HG02678 (cell line): ENCODE measurements around the gene LOX.

Experiments used
- ATAC-seq: cut with Tn5 transposase; IDR thresholded peaks from one replicate; pipeline ENCODE4 v1.9.1; 2021; ENCODE audit warnings: mild to moderate bottlenecking, moderate library complexity; ENCODE audit not compliant: unreplicated experiment

The LOX gene

DNA sequence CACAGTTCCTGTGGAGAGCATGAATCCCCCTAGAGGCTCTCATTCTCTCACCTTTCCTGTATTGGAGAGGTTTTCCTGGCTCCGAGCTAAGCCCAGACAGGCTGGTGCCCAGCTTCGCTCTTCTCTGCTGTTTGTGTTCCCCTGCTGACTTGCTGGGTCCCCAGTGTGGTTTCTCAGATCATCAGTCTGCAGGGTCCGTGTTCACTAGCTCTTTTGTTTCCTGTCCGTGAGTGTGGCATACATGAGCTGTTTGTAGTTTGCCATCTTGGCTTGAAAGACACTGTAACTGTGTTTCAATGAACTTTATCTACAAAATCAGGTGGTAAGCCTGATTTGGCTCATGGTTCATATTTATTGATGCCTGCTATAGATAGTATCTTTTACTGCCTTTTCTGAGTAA, 23.8 kb downstream of the LOX start:
- ATAC-seq, result no peak

DNA sequence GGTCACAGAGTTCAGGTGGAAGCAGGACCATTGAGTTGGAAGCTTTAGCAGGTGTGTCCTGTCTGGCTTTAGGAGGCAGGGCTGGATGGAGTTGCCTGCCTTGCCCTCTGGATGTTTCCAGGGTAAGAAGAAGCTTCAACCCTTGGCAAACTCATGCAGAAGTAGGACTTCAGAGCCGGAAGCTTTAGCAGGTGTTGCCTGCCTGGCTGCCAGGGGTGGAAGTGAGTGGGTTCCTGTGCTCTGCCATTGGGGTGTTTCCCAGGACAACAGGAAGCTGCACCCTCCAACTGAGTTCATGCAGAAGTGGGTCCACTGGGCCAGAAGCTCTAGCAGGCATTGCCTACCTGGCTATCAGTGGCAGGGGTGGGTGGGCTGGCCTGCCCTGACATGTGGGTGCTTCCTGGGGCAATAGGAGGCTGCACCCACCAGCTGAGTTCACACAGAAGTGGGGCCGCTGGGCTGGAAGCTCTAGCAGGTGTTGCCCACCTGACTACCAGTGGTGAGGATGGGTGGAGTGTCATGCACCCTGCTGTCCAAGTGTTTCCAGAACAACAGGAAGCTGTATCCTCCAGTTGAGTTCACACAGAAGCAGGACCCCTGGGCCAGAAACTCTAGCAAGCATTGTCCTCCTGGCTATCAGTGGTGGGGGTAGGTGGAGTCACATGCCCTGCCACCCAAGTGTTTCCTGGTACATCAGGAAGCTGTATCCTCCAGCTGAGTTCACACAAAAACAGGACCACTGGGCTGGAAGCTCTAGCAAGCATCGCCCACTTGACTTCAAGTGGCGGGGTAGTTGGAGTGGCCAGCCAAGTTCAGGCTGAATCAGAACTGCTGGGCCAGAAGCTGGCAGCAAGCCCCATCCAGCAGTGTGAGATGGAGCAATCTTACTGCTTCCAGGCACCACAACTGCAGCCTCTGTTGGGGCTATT, 24.6 kb downstream of the LOX start:
- ATAC-seq, result no peak

DNA sequence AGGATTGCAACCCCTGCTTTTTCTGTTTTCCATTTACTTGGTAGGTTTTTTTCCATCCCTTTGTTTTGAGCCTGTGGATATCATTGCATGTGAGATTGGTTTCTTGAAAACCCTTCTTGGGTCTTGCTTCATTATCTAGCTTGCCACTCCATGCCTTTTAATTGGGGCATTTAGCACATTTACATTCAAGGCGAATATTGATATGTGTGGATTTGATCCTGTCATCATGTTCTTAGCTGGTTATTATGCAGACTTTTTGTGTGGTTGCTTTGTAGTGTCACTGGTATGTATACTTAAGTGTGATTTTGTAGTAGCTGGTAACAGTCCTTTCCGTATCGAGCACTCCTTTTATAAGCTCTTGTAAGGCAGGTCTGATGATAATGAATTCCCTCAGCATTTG, 26.5 kb downstream of the LOX start:
- ATAC-seq, result no peak

DNA sequence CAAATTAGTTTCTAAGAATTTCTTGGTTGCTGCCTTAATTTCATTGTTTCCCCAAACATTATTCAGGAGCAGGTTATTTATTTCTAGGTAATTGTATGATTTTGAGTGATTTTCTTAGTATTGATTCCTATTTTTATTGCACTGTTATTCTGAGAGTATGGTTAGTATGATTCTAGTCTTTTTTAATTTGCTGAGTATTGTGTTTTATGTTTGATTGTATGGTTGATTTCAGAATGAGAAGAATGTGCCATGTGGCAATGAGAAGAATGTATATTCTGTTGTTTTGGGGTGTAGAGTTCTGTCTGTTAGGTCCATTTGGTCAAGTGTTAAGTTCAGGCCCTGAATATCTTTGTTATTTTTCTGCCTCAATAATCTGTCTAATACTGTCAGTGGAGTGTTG, 27.1 kb downstream of the LOX start:
- no peak for ATAC-seq

DNA sequence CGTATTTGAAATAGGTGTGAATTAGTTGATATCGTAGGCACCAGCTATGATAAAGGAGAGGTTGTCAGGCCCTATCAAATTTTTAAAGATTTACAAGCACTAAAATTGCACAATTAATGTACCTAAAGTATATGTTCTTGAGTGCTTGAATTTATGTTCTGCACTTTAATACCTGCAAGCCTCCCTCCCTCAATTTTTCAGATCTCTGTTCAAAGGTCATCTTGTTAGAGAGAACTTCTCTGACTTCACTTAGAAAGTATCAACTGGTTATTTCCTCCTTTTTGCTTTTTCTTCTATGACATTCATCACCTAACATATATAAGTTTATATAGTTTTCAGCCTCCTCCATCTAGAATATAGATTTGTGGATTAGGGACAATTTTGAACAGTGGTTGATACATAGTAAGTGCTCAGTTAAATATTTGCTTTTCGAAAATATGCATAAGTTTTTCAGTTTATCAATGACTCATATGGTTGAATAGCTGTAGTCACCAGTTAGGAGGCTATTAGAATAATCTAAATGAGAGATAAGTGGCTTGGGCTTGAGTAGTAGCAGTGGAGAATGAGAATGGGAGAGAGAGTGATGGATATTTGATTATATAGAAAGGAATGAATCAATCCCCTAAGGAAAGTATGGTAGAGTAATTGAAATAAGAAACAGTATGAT, 37.3 kb downstream of the LOX start:
- ATAC-seq, result no peak

DNA sequence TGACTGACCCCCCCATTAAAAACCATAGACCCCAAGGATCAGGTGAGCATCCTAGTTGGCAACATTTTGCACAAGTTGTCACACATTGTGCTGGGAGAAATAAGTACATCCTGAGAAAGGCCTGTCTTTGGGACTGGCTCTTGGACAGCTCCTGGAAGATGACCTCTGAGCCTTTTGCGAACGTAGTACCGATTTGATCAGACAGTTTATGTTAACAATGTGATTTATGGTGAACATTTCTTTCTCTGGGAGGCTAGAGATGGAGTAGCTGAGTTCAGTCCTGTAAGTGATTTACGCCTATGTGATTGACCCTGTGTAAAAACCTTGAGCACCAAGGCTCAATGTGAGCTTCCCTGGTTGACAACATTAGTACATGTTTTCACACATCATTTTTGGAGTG, 41.7 kb downstream of the LOX start:
- no peak for ATAC-seq

DNA sequence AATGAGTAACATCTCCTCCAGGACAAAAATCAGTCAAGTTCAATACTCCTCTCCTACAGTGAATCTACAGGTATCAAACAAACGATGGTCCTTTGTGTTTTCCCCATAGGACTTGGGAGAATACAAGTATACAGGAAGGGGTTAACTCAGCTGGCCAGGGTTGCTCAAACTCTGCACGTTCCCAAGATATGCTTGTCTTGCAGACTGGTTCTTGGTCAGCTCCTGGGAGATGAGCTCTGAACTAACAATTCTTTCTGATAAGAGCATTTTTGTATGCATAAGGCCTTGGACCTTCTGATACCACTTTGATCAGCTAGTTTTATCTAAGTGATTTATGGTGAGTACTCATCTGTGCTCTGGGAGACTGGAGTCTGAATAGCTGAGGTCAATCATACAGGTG, 42.1 kb downstream of the LOX start:
- no peak for ATAC-seq

DNA sequence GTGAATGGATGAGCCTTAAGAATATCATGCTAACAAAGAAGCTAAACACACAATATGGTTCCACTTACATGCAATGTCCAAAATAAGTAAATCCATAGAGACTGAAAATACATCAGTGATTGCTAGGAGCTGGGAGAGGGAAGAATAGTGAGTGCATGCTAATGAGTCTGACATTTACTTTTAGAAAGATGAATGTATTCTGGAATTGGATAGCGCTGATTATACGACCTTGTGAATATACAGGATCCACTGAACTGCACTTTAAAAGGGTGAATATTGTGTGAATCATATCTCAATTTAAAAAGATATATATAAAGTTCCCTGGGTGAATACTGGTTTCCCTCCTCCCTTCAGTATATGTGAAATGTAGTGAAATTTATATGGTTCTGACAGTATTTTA, 46.2 kb downstream of the LOX start:
- ATAC-seq, result no peak

DNA sequence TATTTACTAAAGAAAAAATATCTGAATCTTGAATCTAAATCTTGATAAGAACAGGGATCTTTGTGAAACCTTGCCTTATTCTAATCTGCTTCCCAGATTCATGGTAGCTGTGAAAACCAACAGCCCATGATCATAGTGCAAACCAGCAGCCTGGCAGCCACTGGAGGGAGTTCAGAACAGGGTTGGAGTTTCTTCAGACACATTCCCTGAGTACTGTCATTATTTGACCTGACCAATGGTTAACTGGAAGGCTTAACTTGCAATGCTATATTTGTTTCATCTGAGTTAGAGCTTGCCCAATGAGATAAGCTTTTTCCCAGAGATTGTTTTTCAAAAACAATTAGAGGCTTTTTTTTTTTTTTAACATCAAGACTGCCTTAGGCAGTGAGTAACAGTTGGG, 47.8 kb downstream of the LOX start:
- no peak for ATAC-seq

DNA sequence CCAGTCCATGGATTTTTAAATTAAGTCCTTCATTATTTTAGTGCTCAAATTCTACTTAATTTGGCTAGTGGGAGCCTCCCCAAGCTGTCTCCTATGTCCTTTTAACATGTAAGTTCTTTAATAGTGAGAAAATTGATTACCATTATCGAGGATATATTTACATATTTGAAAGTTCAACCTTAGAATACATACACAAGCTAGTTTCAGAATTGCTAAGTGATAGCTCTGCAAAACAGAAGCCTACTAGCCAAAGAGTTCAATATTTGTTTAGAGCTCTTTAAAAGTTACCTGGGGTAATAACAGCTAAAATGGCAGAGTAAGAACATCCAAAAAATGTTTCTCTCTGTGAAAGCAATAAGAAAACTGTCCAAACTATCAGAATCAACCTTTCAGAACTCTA, 48.2 kb downstream of the LOX start:
- ATAC-seq, result no peak

DNA sequence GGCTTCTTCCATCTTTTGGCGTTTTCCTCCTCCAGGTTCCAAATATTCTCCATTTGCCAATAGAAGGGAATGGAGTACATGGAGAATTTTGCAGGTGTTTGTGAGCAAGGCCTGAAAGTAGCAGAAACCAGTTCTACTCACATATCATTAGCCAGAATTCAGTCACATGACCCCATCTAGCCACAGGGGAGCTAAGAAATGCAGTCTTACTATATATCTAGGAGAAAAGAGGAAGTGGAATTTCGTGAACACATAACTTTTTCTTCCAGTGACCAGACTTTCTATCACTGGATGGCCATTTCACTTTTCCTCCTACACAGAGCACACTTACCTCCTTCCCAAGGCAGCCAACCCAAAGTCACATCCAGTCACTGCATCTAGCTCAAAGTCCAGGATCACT, 55.1 kb downstream of the LOX start:
- ATAC-seq, result peak; percentile 45

DNA sequence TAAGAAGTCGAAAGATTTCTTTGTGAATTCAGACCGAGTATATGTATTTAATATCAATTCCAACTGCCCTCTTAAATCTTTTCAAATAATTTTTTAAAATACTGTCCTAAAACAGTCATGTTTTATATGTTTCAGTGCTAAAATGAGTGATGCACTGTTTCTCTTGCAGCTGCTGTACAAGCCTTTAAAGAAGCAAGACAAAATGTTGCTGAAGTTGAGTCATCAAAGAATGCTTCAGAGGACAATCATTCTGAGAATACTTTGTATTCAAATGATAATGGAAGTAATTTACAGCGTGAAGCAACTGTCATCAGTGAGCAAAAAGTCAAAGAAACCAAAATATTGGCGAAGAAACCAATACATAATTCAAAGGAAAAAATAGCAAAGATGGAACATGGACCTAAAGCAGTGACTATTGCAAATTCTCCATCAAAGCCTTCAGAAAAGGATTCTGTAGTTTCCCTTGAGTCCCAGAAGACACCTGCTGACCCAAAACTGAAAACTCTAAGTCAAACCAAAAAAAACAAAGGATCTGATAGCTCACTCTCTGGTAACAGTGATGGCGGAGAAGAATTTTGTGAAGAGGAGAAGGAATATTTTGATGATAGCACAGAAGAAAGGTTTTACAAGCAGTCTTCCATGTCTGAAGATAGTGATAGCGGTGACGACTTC, 58.0 kb downstream of the LOX start:
- no peak for ATAC-seq

DNA sequence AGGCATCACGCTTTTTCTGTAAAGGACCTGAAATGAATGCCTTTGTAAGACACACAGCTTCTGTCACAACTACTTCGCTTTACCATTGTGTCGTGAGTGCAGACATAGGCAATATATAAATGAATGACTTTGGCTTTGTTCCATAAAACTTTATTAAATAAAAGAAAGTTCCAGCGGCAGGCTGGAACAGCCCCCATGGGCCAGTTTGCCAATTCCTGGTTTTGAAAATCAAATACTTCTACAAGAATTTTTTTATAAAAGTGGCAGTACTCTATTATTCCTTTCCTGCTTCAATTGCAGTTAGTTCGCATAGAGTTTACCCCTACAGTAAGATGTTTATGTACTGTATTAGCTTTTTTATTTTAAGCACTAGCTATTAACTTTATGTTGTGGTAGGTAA, 62.6 kb downstream of the LOX start:
- no peak for ATAC-seq

DNA sequence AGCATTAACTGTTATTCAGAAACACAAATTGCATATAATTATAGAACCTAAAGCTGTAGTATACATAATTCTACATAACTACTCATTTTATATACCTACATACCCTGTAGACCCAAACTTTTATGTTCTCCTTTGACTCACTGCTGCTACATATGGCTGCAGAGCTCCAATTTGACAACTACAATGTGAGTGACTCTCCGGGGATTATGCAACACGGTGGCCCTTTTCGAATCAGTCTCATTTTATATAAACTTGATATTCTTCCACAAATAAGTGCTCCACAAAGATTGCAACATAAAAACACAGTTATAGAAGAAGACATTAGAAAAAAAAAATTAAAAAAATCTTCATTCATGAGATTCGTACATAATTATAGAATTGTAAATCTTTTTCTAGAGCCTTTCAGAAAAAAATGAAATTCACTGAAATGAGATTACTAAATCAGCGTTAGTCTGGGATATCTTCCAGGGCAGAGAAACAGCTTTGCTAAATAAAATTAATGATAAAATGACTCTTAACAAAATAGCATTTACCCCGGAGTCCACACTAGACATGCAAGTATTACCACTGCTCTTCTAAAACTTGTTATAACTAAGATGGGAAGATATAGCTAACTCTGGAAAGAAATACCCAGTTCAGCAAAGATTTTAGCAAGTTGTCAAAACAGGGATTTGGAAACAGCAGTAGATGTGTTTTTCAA, 63.7 kb downstream of the LOX start:
- no peak for ATAC-seq
